Suprapubic skin (tissue), 4 donors: ENCODE results near the gene MAN2B2.

Experiments
- CTCF ChIP-seq, 2 donors: fragments of 200-600 bp in 1 of 2; fragments of 450-650 bp in 1 of 2; sonication (generic) in 1 of 2; IDR thresholded peaks; one replicate each; pipeline ENCODE4 v1.5.1; 2016 to 2019; ENCODE audit warnings: antibody characterized with exemption in 2 of 2, mild to moderate bottlenecking in 1 of 2, moderate library complexity in 1 of 2
- POLR2A ChIP-seq, 2 donors: fragments of 450-650 bp; IDR thresholded peaks; one replicate each; pipeline ENCODE4 v1.6.1; 2017; ENCODE audit warnings: antibody characterized with exemption in 2 of 2, mild to moderate bottlenecking in 2 of 2, moderate library complexity in 2 of 2
- POLR2AphosphoS5 ChIP-seq, 3 donors: sonication (generic); formaldehyde crosslinking; IDR thresholded peaks; one replicate each; pipeline ENCODE4 v1.6.1; 2017; ENCODE audit warnings: antibody characterized with exemption in 3 of 3

GRCh38 chr4:6568689-6569332 lies 6.2 kb upstream of the MAN2B2 start:
- no peak for TF ChIP-seq POLR2A (IDR thresholded peaks at IDR 0.05)
- no peak for TF ChIP-seq CTCF (IDR thresholded peaks at IDR 0.05)
- no peak for TF ChIP-seq POLR2AphosphoS5 (IDR thresholded peaks at IDR 0.05)
